HG02973 (cell line): ENCODE results near the gene MDM4.

Experiments used
- ATAC-seq: cut with Tn5 transposase; IDR thresholded peaks from one replicate; pipeline ENCODE4 v1.9.1; 2021; ENCODE audit warnings: moderate library complexity; ENCODE audit not compliant: unreplicated experiment

Gene MDM4

DNA sequence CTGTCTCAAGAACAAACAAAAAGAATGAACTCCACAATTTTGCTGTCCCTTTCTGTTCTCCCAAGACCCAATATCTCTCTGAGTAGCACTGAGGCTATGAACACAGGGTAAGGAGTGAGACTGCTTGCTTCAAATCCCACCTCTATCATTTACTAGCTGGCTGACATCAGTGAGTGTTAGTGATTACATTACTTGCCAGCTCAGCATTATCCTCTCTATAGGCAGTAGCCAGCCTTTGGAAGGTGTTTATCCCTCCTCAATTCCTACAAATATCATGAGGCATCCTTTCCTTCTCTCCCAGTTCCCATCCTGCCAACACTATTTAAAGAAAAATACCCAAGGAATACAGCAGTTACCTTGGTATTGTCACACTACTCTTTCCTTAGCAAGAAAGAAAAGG, 24.6 kb upstream of the MDM4 start:
- ATAC-seq = no peak

DNA sequence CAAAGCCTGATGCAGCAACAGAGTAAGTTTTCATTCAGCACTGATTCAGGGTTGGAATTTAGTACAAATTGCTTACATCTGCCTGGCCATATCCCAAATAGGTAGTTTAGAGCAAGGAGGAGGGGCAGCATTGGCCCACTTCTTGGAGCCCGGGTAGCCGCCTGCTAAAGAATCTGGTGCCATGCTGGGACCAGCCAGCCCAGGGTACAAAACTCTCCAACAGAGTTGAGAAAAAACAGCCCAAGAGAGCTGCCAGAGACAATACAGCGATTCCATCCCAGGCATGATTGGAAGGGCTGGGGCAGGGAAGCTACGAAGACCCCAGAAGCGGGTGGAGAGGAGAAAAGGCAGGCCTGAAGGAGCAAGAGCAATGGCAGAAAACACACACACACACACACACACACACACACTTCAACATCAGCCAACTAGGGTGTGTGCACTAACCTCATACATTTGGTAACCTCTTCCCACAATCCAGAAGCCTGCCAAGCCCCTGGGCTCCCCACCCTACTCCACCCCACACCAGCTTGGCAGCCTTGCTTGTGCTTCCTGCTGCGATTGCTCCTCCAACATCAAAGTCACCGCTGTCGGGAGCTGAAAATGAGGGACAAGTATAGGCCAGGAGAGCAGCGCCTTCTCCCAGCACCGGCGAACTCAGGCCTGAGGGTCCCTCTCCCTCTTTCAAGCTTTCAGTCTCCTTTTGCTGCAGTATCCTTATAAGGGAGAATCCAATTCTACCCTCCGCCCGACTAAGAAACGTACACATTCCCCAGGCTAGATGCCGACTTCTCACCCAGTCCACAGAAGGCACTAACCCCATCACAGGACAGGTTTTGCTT, 22.8 kb upstream of the MDM4 start:
- ATAC-seq = no peak

DNA sequence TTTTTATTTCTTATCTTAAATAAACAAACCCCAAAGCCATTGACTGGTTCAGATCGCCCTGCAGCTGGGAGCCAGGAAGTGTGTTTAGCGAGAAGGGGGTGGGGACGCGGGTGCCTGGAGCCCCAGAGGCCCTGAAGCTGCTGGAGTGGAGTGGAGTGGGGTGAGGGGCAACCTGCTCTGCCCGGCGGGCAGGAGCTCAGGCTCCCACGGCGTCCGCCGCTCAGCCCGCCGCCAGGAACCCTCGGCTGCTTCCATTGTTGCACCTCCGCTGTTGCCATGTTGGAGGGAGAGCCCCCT, 22.3 kb upstream of the MDM4 start:
- peak; percentile 18 for ATAC-seq

DNA sequence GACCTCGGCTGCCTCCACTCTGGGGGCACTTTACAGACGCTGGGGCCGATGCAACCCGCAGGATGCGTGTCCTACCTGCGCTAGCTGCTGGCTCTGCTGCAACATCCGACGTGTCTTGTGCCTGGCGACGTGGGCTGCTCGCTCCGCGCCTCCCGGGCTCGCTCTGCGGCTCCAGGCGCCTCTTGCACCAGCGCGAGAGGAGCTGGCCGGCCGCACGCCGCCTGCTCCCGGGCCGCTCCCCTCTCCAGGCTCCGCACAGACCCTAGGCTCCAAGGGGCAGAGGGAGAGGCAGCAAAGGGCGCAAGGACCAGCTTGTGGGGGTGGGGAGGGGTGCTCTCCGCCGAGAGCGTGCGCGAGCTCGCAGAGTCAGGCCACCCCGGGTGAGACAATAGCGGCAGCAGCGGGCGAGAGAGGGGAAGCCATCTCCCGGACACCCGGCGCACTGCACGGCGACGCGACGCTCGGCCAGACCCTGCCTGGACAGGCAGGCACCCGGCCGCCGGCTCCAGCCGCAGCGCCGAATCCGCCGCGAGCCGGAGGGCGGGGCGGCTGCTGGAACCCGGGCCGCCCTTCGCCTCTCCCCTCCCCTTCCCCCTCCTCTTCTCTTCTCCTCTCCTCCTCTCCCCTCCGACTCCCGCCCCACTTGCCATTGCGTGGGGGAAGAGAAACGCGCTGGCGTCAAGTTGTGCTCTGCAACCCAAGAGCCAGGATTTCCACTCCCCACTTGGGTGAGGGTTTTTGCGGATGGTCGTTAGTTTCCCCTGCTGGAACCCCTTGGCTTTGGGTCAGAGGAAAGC, 21.7 kb upstream of the MDM4 start, which contains the start of gene PIK3C2B:
TSS of gene PIK3C2B (minus strand) at position 525 of the 797 bp plus-strand sequence. CDS start 25,003 bp downstream, outside the sequence.
- ATAC-seq = peak; percentile 76

DNA sequence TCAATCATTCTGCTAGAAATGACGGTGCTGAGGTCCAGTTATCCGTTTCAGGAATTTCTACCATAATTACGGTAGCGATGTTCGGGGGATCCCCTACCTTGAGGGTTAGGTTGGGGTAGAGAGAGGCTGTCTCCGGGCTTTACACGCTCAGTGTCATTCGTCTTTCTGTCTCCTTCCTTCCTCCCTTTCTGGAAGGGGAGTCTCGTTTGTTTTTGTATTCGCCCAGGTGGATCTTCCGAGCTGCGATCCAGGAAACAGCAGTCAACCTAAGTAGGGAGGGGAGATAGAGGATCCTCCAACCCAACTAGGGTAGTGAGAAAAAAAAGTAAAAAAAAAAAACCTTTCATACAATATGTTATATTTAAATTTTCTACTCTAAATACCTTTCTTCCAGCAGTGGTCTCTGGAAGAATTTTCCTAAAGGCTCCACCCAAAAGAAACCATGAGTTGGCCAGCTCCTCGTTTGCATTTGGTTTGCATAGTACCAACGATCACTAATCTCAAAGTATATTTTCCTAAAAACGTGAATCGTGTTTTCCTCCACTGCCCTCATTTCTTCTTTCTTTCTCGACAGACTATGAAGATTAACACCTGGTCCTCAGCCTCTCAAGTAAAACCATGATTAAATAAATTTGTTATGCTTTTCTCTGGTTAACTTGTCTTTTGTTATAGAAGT, 21.0 kb upstream of the MDM4 start:
- peak; percentile 26 for ATAC-seq

DNA sequence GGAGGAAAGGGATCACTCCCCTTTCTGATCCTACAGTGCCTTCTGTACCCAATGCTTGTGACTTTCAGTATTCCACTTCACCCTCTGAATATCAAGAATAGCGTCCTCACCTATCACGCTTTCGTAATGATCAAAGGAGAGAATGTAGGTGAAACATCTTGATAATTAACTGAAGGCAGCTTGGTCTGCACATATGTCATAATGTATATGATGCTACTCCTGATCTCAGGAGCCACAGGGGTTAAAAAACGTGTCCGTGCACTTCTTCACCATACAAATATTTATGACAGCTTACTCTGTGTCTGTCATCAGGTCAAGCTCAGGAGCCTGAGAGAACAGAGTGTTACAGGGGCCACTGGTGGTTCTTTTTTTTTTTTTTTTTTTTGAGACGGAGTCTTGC, 20.4 kb upstream of the MDM4 start:
- ATAC-seq = no peak

DNA sequence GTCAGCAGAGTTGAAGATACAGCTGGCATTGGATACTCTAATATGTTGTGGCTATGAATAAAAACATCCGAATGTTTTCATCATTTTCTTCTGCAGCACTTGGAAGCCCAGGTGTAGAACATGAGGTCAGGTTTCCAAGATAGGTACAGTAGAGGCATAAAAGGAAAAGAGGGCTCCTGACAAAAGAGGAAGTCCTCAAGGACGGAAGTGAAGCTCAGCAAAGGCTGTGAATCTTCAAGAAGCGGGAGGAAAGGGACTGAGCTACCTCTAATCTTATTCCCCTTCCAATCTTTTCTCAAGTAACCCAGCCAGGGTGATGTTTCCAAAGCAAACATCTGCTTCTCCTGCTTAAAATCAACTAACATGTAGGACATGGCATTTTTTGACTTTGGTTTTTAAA, 17.2 kb upstream of the MDM4 start:
- ATAC-seq = no peak

DNA sequence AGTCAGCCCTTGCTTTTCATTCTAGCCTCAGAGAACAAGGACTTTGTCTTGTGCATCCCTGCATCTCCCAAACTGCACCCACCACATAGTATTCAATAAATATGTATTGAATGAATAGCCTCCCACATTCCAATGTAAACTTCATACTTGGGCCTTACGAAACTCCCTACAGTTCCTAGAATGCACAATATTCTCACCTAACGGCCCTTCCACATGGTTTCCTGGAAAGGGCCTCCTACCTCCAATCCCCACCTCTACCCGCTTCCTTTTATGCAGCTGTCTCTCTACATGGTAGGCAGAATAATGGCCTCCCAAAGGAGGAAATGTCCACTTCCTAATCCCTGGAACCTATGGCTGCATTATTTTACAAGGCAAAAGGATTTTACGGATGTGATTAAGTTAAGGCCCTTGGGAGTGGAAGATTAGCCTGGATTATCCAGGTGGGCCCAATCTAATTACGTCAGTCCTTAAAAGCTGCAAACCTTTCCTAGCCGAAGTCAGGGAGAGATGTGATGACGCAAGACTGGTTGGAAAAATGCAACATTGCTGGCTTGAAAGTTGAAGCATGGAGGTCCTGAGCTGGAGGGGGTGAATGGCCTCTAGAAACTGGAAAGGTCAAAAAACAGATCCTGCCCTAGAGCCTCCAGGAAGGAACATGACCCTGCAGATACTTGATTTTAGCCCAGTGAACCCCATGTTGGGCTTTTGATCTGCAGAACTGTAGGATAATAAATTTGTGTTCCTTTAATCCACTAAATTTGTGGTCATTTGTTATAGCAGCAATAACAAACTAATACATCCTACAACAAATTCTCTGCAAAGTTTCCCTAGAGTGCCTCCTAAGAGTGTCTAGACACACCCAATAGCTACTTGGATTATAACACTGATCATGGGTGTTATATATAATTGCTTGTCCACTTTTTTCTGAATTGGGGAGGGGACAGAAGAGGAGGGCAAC, 16.4 kb upstream of the MDM4 start:
- ATAC-seq = no peak

DNA sequence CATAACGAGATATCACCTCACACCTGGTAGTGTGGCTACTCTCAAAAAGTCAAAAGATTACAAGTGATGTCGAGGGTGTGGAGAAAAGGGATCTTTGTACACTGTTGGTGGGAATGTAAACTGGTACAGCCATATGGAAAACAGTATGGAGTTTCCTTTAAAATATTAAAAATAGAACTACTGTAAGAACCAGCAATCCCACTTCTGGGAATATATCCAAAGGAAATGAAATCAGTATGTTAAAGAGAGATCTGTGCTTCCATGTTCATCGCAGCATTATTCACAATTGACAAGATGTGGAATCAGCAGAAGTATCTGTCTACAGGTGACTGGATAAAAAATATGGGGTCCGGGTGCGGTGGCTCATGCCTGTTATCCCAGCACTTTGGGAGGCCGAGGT, 14.0 kb upstream of the MDM4 start:
- no peak for ATAC-seq

DNA sequence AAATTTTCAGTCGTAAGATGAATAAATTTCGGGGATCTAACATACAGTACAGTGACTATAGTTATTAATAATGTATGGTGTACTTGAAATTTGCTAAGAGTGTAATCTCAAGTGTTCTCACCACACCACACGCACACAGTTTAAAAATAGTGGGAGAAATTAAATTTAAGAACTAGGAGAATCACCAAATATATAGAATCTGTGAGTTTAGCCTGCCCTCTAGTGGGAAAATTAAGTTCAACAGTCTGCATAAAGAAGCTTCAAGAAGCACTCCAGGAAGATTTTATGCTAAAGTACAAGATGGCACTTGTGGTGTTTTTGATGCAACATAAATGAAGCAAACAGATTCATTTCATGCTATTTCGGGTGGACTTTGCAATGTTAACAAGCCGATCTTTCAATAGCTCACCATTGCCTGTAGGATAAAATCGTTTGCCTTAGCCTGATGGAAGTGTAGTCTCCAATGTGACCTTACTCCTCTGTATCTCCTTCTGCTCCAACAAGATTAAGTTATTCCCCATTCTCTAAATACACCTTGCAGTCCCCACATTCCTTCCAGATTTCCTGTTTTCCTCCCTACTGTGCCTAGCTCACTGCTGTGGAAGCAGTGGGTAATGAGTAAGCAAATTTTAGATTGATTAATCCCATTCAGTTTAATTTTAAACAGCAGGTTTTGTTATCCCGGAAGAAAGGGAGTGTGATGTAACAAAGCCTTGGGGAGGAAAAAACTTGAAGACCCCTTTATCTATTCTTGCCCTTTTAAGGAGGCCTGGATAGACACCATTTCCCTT, 12.9 kb upstream of the MDM4 start:
- no peak for ATAC-seq

DNA sequence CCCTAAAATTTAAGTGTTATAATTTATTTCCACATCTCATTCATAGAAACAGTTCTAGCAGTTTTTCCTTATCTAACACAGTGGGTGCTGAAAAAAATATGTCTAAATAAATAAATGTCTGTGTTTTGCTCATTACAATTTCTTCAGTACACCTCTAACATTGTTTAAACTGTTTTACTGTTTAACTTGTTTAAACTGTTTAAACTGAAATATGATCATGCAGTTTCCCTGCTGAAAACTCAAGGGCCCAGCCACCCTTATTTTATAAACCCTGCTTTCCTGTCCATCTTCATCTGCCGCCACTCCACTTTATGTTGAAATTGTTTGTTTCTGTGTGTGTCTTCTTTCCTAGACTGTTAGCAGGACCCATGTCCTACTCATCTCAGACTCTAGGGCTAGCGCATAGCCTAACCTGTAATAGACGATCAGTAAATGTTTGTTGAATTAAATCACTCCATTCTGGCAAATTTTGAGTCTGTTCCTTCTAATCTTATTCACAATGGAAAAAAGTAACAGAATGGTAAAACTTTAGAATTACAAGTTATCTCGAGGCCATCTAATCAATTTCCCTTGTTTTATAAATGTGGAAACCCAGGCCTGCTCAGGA, 12.2 kb upstream of the MDM4 start:
- ATAC-seq = no peak

DNA sequence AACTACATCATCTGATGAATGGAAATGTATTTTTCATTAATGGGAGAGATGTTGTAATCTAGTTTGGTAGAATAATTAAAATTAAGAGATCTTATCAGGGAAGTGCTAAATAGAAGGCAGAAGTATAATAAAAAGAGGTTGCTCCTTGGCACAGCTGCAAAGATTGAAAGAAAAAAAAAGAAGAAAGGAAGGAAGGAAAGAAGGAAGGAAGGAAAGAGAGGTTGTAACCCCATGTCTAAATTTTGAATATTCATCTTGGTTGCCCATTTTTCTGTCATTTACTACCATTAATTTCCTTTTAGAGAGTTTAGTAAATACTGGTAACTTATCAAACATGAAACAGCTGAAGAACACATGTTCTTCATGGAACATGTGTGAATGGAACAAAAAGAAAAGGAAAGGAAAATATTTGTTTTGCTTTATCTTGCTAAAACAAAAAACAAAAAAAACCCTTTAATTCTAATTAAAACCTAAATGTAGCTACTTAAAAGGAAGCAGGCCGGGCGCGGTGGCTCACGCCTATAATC, 10.5 kb upstream of the MDM4 start:
- no peak for ATAC-seq

DNA sequence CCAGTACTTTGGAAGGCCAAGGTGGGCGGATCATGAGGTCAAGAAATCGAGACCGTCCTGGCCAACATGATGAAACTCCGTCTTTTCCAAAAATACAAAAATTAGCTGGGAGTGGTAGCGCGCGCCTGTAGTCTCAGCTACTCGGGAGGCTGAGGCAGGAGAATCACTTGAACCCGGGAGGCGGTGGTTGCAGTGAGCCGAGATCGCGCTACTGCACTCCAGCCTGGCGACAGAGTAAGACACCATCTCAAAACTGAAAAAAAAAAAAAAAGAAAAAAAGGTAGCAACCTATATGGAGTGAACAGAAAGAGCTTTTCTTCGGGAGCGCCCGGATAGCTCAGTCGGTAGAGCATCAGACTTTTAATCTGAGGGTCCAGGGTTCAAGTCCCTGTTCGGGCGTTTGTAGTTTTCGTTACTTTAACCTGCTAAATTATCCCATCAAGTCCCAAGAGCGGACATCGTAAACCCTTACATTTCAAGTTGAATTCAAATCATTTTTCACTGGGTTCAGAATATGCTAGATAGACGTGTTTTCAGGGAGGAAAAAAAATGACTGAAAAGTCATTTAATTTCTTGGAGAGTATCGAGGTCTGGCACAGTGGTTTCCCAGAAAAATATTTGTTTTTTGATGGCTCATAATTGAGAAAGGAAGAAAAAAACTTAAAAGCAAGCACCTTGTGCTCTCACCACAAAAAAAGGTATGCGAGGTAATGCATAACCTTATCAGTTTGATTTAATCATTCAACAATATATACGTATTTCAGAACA, 9.8 kb upstream of the MDM4 start:
- ATAC-seq = peak; percentile 63

DNA sequence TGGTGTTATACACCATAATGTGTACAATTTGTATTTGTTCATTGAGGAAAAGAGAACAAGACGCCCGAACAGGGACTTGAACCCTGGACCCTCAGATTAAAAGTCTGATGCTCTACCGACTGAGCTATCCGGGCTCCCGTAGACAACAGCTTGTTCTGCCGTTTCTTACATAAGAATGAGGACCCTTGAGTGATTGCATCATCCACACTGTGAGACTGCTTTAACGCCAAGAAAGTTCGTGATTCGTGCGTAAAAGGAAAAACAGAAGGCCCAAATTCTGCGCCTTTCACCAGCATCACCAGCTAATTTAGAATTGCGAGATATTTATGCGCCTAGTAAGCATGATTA, 9.3 kb upstream of the MDM4 start:
- ATAC-seq = peak; percentile 51

DNA sequence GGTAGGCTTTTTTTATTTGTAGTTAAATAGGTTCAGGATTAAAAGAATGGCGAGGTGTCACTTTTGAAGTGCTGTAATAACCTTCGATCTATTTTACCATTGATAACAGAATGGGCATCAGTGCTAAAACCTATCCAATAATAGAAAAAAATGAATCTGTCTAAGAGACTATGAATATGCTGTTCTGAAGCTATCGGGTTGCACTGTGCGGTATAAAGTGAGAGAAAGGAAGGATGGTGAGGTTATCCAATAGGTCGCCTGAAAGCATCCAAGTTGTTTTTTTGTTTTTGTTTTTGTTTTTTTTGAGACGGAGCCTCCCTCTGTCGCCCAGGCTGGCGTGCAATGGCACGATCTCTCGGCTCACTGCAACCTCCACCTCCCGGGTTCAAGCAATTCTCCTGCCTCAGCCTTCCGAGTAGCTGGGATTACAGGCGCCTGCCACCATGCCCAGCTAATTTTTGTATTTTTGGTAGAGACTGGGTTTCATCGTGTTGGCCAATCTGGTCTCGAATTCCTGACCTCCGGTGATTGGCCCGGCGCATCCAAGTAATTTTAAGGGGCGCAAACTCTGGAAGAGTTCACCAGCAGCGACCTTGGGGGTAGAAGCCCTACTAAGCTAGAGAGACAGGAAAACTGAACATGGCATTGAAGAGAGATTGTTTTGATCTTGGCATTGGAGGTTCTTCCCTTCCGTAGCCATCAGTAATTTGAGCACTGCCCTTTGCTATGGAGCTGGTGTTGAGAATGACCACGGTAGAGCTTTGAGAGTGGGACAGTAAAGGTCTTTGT, 8.7 kb upstream of the MDM4 start:
- ATAC-seq = peak; percentile 11

DNA sequence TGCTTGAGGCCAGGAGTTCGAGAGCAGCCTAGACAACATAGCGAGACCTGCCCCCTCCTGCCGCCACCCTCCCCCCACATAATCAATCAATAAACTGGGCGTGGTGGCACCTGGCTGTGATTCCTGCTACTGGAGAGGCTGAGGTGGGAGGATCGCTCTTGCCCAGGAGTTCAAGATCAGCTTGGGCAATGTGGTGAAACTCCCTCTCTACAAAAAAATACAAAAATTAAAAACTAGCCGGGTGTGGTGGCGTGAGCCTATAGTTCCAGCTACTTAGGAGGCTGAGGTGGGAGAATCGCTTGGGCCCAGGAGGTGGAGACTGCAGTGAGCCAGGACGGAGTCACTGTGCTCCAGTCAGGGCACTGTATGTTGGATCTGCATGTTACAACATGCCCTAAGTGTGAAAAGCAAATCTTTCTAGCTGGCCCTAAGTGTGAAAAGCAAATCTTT, 7.0 kb upstream of the MDM4 start:
- ATAC-seq = no peak

DNA sequence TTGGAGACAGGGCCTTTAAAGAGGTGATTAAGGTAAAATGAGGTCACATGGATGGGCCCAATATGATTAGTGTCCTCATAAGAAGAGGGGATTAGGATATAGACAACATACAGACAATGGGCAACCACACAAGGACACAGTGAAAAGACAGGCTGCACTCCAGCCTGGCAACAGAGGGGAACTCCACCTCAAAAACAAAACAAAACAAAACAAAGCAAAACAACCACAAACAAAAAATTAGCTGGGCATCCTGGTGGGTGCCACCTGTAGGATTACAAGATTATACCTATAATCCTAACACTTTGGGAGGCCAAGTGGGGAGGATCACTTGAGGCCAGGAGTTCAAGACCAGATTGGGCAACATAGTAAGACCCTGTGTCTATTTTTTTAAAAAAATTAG, 4.8 kb upstream of the MDM4 start:
- ATAC-seq = no peak
